GM19463 (cell line): Measurements from ENCODE around the gene TTPAL.
"Not testable (repeated sequence)": the region's sequence is repeated elsewhere in the genome, so short reads cannot be mapped to it uniquely, and the experiment has no call there.

Experiments
- ATAC-seq: cut with Tn5 transposase; IDR thresholded peaks from one replicate; pipeline ENCODE4 v1.9.1; 2021; ENCODE audit warnings: mild to moderate bottlenecking, moderate library complexity; ENCODE audit not compliant: unreplicated experiment

TTPAL gene

GRCh38 chr20:44467289-44467883, 8.3 kb upstream of the TTPAL start:
- no peak for ATAC-seq

GRCh38 chr20:44468044-44468782, 7.5 kb upstream of the TTPAL start:
- ATAC-seq = no peak

GRCh38 chr20:44470327-44470726, 5.3 kb upstream of the TTPAL start:
- no peak for ATAC-seq

- no peak for ATAC-seq
Observed at GRCh38 chr20:44471481-44471882, 4.2 kb upstream of the TTPAL start.

GRCh38 chr20:44472283-44472682, 3.4 kb upstream of the TTPAL start:
- ATAC-seq = not testable (repeated sequence)

DNA sequence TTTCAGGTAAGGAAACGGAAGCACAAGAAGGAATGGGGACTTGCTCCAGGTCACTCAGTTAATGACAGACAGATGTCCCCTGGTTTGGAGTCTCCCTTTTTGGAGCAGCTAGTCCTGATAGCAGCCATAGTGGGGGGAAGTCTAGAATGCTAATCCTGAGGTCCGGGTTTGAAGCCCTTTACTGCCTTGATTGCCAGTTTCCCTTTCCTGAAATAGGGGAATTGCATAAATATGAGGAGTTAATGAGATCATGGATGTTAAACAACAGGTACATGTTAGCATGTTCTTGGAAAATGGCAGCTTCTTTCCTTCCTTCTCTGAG, 341 bp upstream of the TTPAL start:
- no peak for ATAC-seq

DNA sequence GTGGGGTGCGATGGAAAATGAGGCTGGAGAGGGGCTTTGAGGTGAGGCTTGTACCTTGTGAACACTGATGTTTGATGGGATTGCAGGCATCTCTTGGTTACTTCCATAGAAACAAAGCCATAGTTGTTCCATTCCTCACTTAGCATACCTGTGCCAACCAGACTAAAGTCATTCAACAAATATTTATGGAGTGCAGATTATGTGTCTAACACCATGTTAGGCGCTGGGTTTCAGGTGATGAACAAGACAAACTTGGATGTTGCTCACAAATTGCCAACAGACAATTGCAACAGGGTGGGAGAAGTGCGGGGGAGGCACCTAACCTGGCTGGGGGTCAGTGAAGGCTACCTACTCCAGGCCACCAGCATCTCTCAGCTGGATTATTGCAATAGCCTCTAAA, 1.5 kb downstream of the TTPAL start:
- no peak for ATAC-seq

GRCh38 chr20:44478206-44478605, 2.5 kb downstream of the TTPAL start:
- no peak for ATAC-seq

DNA sequence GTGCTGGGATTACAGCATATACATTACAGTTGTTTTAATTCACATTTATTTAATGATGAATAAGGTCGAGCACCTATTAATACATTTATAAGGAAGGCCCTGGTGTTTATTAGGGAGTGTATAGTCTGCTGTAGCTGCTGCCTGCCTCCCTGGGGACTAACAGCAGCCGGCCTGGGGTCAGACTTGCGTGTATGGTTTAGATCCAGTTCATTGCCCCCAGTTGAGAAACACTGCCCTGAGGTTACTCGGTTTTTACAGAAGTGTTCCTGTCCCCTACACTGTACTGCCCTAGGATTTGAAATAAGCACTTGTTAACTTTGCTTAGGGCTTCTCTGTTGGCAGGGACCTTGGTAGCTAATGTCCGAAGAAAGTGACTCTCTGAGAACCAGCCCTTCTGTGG, 4.0 kb downstream of the TTPAL start:
- no peak for ATAC-seq

- ATAC-seq = no peak
Observed at GRCh38 chr20:44480097-44480496, 4.4 kb downstream of the TTPAL start.

- ATAC-seq = no peak
Observed at GRCh38 chr20:44481719-44482416, 6.2 kb downstream of the TTPAL start.

- ATAC-seq = no peak
Observed at GRCh38 chr20:44483112-44483511, 7.4 kb downstream of the TTPAL start.

DNA sequence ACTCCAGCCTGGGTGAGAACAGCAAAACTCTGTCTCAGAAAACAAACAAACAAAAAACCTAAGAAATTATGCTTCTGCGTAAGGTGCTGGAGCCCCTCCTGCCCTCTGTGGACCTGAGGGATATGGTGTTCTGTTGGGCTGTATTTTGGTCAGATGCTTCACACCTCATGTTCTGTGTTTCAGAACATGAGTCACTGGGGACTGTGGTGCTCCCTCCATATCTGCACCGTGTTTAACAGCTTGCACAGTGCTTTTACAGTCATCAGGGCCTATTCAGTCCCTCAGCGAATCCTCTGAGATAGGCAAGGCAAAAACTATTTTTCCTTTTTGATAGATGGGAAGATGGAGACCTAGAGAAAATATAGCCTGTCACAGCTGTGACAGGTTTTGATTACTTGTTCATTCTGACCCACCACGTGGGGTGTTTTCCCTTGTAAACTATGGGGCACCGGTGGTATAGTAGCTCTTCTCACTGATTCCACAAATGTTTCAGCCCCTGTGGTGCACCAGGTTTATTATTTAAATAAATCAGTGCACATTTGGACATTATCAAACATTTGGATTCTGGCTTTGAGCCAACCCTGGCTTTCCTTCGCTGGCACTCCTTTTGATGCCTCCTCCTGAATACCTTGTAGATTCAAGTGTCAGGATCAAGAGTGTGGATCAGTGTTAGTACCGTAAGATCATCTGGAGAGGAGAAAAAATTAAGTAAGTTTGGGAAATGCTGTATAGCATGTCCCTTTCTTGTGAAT, 9.6 kb downstream of the TTPAL start:
- no peak for ATAC-seq

DNA sequence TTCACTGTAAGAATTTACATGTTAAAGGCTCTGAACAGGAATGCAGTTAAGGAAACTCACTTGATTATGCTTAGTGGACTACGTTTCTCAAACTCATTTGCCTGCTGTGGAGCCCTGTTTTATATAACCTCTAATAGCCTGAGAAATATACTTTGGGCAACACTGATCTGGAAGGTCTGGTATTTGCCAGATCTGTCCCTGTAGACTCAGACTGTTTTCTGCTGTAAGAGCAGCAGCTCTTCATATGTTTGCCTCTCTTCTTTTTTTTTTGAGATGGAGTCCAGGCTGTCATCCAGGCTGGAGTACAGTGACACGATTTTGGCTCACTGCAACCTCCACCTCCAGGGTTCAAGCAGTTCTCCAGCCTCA, 10.1 kb downstream of the TTPAL start:
- no peak for ATAC-seq

GRCh38 chr20:44488551-44488950, 12.9 kb downstream of the TTPAL start:
- no peak for ATAC-seq

GRCh38 chr20:44489223-44489622, 13.5 kb downstream of the TTPAL start:
- no peak for ATAC-seq

DNA sequence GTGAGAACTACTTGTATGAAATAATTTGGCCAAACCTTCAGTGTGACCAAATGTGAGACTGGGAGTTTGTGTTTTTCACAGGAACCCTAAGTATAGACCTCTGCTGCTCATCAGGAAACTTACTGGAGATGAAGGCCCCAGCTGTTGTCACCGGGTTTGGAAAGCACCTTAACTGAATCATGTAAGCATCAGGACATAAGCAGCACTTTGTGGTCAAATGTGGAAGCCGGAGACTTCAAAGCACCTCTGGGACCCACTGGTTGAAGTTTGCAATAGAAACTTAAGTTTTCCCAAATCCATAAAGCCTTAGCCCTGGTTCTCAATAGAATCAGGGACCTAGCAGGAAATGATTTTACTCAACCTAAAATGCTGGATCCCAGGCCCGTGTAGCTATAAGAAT, 14.3 kb downstream of the TTPAL start:
- no peak for ATAC-seq

DNA sequence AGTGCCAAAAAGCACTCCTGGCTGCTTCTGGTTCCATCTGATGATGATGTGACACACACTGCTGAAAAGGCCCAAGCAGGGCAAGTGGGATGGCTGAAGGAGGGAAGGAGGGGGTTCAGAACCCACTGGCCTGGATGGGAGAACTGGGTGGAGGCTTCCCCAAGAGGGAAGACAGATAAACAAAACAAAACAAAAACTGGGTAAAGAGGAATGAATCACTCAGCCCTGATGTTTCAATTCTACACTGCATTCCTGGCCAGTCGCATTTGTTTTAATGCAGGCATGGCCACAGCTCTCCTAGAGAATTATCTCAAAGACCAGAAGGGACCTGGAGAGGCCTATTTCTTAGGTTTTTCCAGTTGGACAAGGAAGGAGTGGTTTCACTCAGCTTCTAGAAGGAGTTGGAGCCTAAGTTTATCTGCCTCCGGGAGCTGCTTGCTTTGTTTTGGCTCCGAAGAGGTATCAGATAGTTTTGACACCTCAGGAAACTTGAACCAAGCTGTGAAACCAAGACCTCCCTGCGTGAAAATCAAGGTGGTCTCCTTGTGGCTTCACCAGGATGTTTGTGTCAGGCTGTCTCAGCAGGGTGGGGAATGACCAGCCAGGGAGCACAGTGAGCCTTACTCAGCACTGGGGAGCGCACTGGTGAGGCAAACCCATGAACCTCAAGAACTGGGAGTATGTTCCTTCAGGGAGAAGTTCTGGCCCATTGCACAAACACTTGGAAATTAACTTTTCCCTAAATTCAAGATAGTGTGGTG, 16.1 kb downstream of the TTPAL start:
- ATAC-seq = no peak

DNA sequence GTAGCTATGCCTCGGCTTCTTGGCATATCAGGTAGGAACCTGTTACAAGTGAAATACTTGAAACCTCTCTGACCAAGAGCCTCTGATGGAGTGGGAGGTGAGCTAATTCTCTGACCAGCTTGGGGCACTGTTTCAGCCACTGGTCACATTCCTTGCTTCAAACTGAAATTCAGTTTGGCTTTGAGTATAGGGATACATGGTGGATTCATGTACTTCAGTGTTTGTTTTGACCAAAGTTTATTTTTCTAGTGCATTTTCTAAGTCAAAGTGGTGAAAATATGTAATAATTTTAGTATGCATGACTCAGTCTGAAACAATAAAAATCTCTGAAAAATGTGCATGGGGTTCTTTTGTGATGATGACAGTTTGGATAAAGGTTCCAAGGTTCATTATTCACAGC, 18.6 kb downstream of the TTPAL start:
- ATAC-seq = no peak

GRCh38 chr20:44494681-44495080, 19.0 kb downstream of the TTPAL start:
- no peak for ATAC-seq

- ATAC-seq = no peak
Observed at GRCh38 chr20:44495257-44495656, 19.6 kb downstream of the TTPAL start.
